B cell (primary cell): ENCODE data around the gene AKT3. TPM values are rescaled to one million over a fixed set of nuclear protein-coding genes. Genes with fewer than 3 reads are reported as not detected.

Experiments used
- ATAC-seq: fragments of 200-7000 bp; cut with Tn5 transposase; one replicate; pipeline ENCODE4 v1.10.0; 2021; ENCODE audit warnings: low read depth, mild to moderate bottlenecking, moderate number of reproducible peaks, moderate library complexity
- CTCF ChIA-PET: fragments of 350-600 bp; sonication (Branson Sonifier 250); formaldehyde crosslinking; loops from one replicate; lab custom pipeline; 2021; ENCODE audit warnings: antibody characterized with exemption, inconsistent platforms; lab: Charles Lee
- POLR2A ChIA-PET: fragments of 350-600 bp; sonication (Branson Sonifier 250); formaldehyde crosslinking; loops from one replicate; lab custom pipeline; 2021; ENCODE audit warnings: antibody characterized with exemption; lab: Charles Lee
- DNase-seq: peaks from one replicate; pipeline ENCODE4 v3.0.0; 2013
- H2AFZ ChIP-seq: 2 replicates; pipeline ENCODE4 v1.6.1; 2012; ENCODE audit warnings: mild to moderate bottlenecking, low read depth, low read length; ENCODE audit not compliant: insufficient read depth, poor library complexity, severe bottlenecking
- H3K27ac ChIP-seq, 2 donors: 1 replicate in 1 of 2; 2 replicates in 1 of 2; pipeline ENCODE4 v1.5.1; 2012 to 2013; ENCODE audit warnings: low read length in 2 of 2, mild to moderate bottlenecking in 2 of 2, moderate library complexity in 1 of 2
- H3K27me3 ChIP-seq, 4 experiments: fragments of 200-600 bp in 1 of 4; sonication (generic) in 1 of 4; replicated peaks in 1 of 4; 1 replicate in 2 of 4; 2 replicates in 2 of 4; pipeline versions ENCODE4 v1.6.1 to v1.7.0; 2013 to 2016; ENCODE audit warnings: low read length in 3 of 4, mild to moderate bottlenecking in 2 of 4, mixed read lengths in 1 of 4, moderate library complexity in 1 of 4; ENCODE audit not compliant: insufficient read depth in 4 of 4, control insufficient read depth in 3 of 4; ENCODE audit errors: control extremely low read depth in 1 of 4
- H3K36me3 ChIP-seq, 2 experiments: replicated peaks in 1 of 2; 1 replicate in 1 of 2; 2 replicates in 1 of 2; pipeline versions ENCODE4 v1.6.1 to v1.7.1; 2013; ENCODE audit warnings: low read length in 1 of 2; ENCODE audit not compliant: insufficient read depth in 2 of 2, control insufficient read depth in 1 of 2; ENCODE audit errors: control extremely low read depth in 1 of 2, extremely low read depth in 1 of 2
- H3K4me1 ChIP-seq, 2 donors: fragments of 200-600 bp in 1 of 2; sonication (generic) in 1 of 2; 1 replicate in 1 of 2; 2 replicates in 1 of 2; pipeline versions ENCODE4 v1.5.1 to v1.6.1; 2013 to 2017; ENCODE audit warnings: low read length in 2 of 2; ENCODE audit not compliant: control insufficient read depth in 2 of 2, insufficient read depth in 2 of 2
- H3K4me2 ChIP-seq: replicated peaks from 2 replicates; pipeline ENCODE3; 2012; ENCODE audit warnings: mild to moderate bottlenecking, low read depth, low read length; ENCODE audit not compliant: poor library complexity, severe bottlenecking
- H3K4me3 ChIP-seq, 5 experiments: fragments of 200-600 bp in 1 of 5; sonication (generic) in 1 of 5; 1 replicate in 3 of 5; 2 replicates in 2 of 5; pipeline versions ENCODE4 v1.5.1 to v1.7.0; 2011 to 2016; ENCODE audit warnings: low read length in 4 of 5, mild to moderate bottlenecking in 4 of 5, low read depth in 2 of 5, control low read depth in 1 of 5, moderate library complexity in 1 of 5; ENCODE audit not compliant: insufficient read depth in 1 of 5; ENCODE audit errors: control extremely low read depth in 1 of 5, extremely low read depth in 1 of 5
- H3K79me2 ChIP-seq: fragments of 200-600 bp; sonication (generic); one replicate; pipeline ENCODE4 v1.6.0; 2016; ENCODE audit warnings: low read length; ENCODE audit not compliant: control insufficient read depth, insufficient read depth
- H3K9ac ChIP-seq: fragments of 200-600 bp; sonication (generic); 2 replicates; pipeline ENCODE4 v1.6.1; 2017; ENCODE audit warnings: mild to moderate bottlenecking, low read length, moderate library complexity
- H3K9me3 ChIP-seq, 3 donors: one replicate each; pipeline versions ENCODE4 v1.6.1 to v1.7.1; 2013; ENCODE audit warnings: low read length in 2 of 3; ENCODE audit not compliant: control insufficient read depth in 2 of 3, insufficient read depth in 1 of 3; ENCODE audit errors: control extremely low read depth in 1 of 3
- H4K20me1 ChIP-seq: 2 replicates; pipeline ENCODE4 v1.6.0; 2012; ENCODE audit warnings: mild to moderate bottlenecking, low read length; ENCODE audit not compliant: insufficient read depth, control insufficient read depth, poor library complexity, severe bottlenecking
- H3K27ac Mint-ChIP-seq: one replicate; pipeline ENCODE4 v1.8.0; 2021; ENCODE audit warnings: mixed read lengths
- H3K27me3 Mint-ChIP-seq: one replicate; pipeline ENCODE4 v1.8.0; 2021; ENCODE audit warnings: mixed read lengths
- H3K4me1 Mint-ChIP-seq: one replicate; pipeline ENCODE4 v1.8.0; 2021; ENCODE audit warnings: mixed read lengths
- H3K4me3 Mint-ChIP-seq: one replicate; pipeline ENCODE4 v1.8.0; 2021; ENCODE audit warnings: mixed read lengths
- H3K9me3 Mint-ChIP-seq: one replicate; pipeline ENCODE4 v1.8.0; 2022; ENCODE audit warnings: mixed read lengths; ENCODE audit not compliant: insufficient read depth
- CTCF ChIP-seq: fragments of 200-600 bp; IDR thresholded peaks from one replicate; pipeline ENCODE4 v1.8.0; 2022; ENCODE audit warnings: antibody characterized with exemption, mild to moderate bottlenecking
- EZH2 ChIP-seq: IDR thresholded peaks from 2 replicates; pipeline ENCODE4 v1.6.1; 2012; ENCODE audit warnings: borderline replicate concordance, low read depth, mild to moderate bottlenecking, moderate library complexity, low read length; ENCODE audit not compliant: insufficient read depth, poor library complexity, severe bottlenecking
- WGBS: methylation state at CpG from one replicate; pipeline ENCODE4 v1.1.5; 2013; ENCODE audit warnings: missing lambda C conversion rate; ENCODE audit not compliant: insufficient coverage; 5-methylcytosine and 5-hydroxymethylcytosine counted together
- intact Hi-C: fragments of 100-400 bp; cut with micrococcal nuclease; formaldehyde crosslinking; loops from one replicate; pipeline ENCODE4 v1.10.0; 2022
- polyA plus RNA-seq: library from polyadenylated mRNA; depleted of rRNA; stranded (reverse); fragments of >200 nt; gene quantifications from 2 replicates; pipeline ENCODE4 v1.2.3, GENCODE V29; 2012
- total RNA-seq, 2 donors: library from RNA; stranded (reverse); fragments of 120-200 nt in 1 of 2; gene quantifications; 1 replicate in 1 of 2; 2 replicates in 1 of 2; pipeline versions ENCODE4 v1.2.3 to v1.2.4, GENCODE V29; 2013 to 2022

AKT3 gene
- total and polyA plus RNA-seq, 2 donors (not counting 1 experiment from before 2014, with no cell fraction given), result 4.4 to 148 TPM

GRCh38 chr1:243842978-243843511 is 7.0 kb downstream of the AKT3 start:
- Mint-ChIP-seq H3K27ac (no peak overlapping the region), H3K9me3 (no peaks in the 10 kb centered on the region), H3K4me1 (peaks cover 38% of the 10 kb centered on the region), H3K27me3 (no peaks in the 10 kb centered on the region), H3K4me3 (no peak overlapping the region)
- Histone ChIP-seq H3K9ac (no peak overlapping the region), H3K9me3 (no peaks in the 10 kb centered on the region), H3K4me3 (no peak overlapping the region), H3K27me3 (no peaks in the 10 kb centered on the region), H2AFZ (no peak overlapping the region), H3K27ac (no peak overlapping the region), H3K36me3 (no peaks in the 10 kb centered on the region), H4K20me1 (no peaks in the 10 kb centered on the region), H3K4me1 (no peaks in the 10 kb centered on the region), H3K79me2 (peaks cover 20% of the 10 kb centered on the region), H3K4me2 (no peak overlapping the region)
- POLR2A ChIA-PET, result no interaction called here
- WGBS, result 58% methylated on average over 1 of the region's 4 CpGs
- no peak for TF ChIP-seq CTCF
- TF ChIP-seq EZH2, result no peak
- intact Hi-C loops, result no loop called here
- DNase-seq (no peak), ATAC-seq (no peak)
- CTCF ChIA-PET, result no interaction called here

GRCh38 chr1:243842161-243842560 is 7.9 kb downstream of the AKT3 start:
- peaks cover 21% of the 10 kb centered on the region for H3K79me2 ChIP-seq
- intact Hi-C loops, result no loop called here

More at GRCh38 chr1:243842161-243842560, 7.9 kb downstream of the AKT3 start:
- Histone ChIP-seq H3K27ac (no peak overlapping the region), H3K9me3 (no peaks in the 10 kb centered on the region), H3K36me3 (no peaks in the 10 kb centered on the region), H3K9ac (no peak overlapping the region), H4K20me1 (peaks cover under 1% of the 10 kb centered on the region), H3K4me2 (no peak overlapping the region), H2AFZ (no peak overlapping the region), H3K27me3 (no peaks in the 10 kb centered on the region), H3K4me3 (no peak overlapping the region), H3K4me1 (no peaks in the 10 kb centered on the region)
- Mint-ChIP-seq H3K27me3 (no peaks in the 10 kb centered on the region), H3K4me3 (no peak overlapping the region), H3K4me1 (peaks cover 37% of the 10 kb centered on the region), H3K9me3 (no peaks in the 10 kb centered on the region), H3K27ac (no peak overlapping the region)
- WGBS, result no CpG with 5 or more reads among the region's 5 CpGs
- ChIA-PET CTCF (no interaction called here), POLR2A (no interaction called here)
- ATAC-seq (no peak), DNase-seq (no peak)
- TF ChIP-seq CTCF, result no peak
- TF ChIP-seq EZH2, result no peak
